IPS-15b (cell line): Measurements from ENCODE around the gene LRRC7.
"Not testable (repeated sequence)": the region's sequence is repeated elsewhere in the genome, so short reads cannot be mapped to it uniquely, and the experiment has no call there.

ENCODE experiments used
- H3K27me3 ChIP-seq: one replicate; pipeline ENCODE4 v1.6.1; 2013; ENCODE audit warnings: low read length; ENCODE audit not compliant: control insufficient read depth, insufficient read depth
- H3K36me3 ChIP-seq: one replicate; pipeline ENCODE4 v1.6.1; 2013; ENCODE audit warnings: low read length; ENCODE audit not compliant: control insufficient read depth, insufficient read depth
- H3K4me1 ChIP-seq: one replicate; pipeline ENCODE4 v1.6.1; 2013; ENCODE audit warnings: mild to moderate bottlenecking, low read length; ENCODE audit not compliant: control insufficient read depth, insufficient read depth
- H3K4me3 ChIP-seq: one replicate; pipeline ENCODE4 v1.5.1; 2013; ENCODE audit warnings: low read depth, low read length
- H3K9ac ChIP-seq: one replicate; pipeline ENCODE4 v1.6.1; 2013; ENCODE audit warnings: low read depth, mild to moderate bottlenecking, low read length
- H3K9me3 ChIP-seq: one replicate; pipeline ENCODE4 v1.6.1; 2013; ENCODE audit warnings: mild to moderate bottlenecking, low read length; ENCODE audit not compliant: control insufficient read depth, insufficient read depth

Gene LRRC7

GRCh38 chr1:69706473-69706872 lies 138.8 kb downstream of the LRRC7 start:
- H3K9ac ChIP-seq, result no peak overlapping the region
- H3K4me1 ChIP-seq, result no peaks in the 10 kb centered on the region
- no peaks in the 10 kb centered on the region for H3K27me3 ChIP-seq
- no peaks in the 10 kb centered on the region for H3K36me3 ChIP-seq
- H3K9me3 ChIP-seq, result no peaks in the 10 kb centered on the region
- no peak overlapping the region for H3K4me3 ChIP-seq

DNA sequence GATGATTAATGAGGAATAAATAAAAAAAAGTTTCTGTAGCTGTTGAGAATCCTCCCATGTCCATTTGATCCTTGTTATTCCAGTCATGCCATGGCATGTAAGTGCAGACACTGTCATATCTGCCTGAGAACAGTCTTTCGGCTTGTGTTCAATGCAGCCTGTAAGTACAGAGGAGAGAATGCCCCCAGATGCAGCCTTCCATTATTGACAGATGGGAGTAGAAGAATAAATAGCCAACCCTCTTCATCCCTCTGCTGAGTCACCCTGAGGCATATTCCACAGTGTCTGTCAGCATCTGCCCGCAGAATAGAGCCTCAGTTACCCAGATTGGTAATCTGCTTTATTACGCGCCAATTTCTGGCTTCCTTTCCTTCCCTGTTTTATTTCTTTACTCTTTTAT lies 139.4 kb downstream of the LRRC7 start:
- H3K9me3 ChIP-seq, result no peaks in the 10 kb centered on the region
- no peaks in the 10 kb centered on the region for H3K27me3 ChIP-seq
- no peaks in the 10 kb centered on the region for H3K4me1 ChIP-seq
- no peaks in the 10 kb centered on the region for H3K36me3 ChIP-seq
- H3K4me3 ChIP-seq, result no peak overlapping the region
- H3K9ac ChIP-seq, result no peak overlapping the region

GRCh38 chr1:69710484-69711189 lies 142.9 kb downstream of the LRRC7 start:
- Histone ChIP-seq H3K27me3 (no peaks in the 10 kb centered on the region), H3K4me1 (no peaks in the 10 kb centered on the region), H3K36me3 (no peaks in the 10 kb centered on the region), H3K9me3 (no peaks in the 10 kb centered on the region), H3K4me3 (no peak overlapping the region), H3K9ac (no peak overlapping the region)

DNA sequence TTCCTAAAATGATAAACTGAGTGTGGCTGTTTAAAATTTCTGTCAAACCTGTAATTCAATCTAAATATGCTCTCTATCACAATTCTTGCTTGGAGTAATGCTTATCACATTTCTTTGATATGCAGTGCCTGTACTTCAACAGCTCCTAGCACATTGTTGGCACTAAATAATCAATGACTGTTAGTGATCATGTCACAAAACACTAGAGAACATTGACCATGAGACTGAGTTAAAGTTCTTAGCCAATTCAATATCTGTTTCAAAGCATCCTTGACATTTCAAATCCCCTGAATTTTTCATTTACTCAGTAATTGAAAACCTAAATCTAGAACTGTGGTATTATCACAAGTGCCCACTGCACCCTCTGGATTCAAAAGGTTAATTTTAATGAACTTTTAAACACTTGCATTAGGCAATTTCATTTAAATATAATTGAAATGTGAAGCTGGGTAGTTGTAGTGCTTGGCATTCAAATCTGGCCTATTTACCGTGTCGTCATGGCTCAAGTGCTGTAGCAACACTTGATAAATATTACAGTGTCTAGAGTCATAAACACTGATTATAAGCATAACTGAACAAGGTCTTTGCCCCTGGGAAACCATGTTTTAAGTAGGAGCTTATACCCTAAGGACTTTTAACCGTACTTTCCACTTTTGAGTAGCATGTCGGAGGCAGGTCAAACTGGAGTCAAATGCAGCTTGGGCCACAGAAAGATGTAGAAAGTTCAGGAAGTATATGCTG lies 143.6 kb downstream of the LRRC7 start:
- Histone ChIP-seq H3K36me3 (no peaks in the 10 kb centered on the region), H3K27me3 (no peaks in the 10 kb centered on the region), H3K9me3 (no peaks in the 10 kb centered on the region), H3K9ac (no peak overlapping the region), H3K4me3 (no peak overlapping the region), H3K4me1 (no peaks in the 10 kb centered on the region)

- H3K9me3 ChIP-seq, H3K4me1 ChIP-seq, H3K9ac ChIP-seq, H3K36me3 ChIP-seq, H3K27me3 ChIP-seq, H3K4me3 ChIP-seq: not testable (repeated sequence)
Observed at GRCh38 chr1:69717834-69718233, 150.1 kb downstream of the LRRC7 start.

- Histone ChIP-seq H3K4me1 (no peaks in the 10 kb centered on the region), H3K9ac (no peak overlapping the region), H3K27me3 (no peaks in the 10 kb centered on the region), H3K4me3 (no peak overlapping the region), H3K9me3 (no peaks in the 10 kb centered on the region), H3K36me3 (no peaks in the 10 kb centered on the region)
Observed at GRCh38 chr1:69728206-69728605, 160.5 kb downstream of the LRRC7 start.

DNA sequence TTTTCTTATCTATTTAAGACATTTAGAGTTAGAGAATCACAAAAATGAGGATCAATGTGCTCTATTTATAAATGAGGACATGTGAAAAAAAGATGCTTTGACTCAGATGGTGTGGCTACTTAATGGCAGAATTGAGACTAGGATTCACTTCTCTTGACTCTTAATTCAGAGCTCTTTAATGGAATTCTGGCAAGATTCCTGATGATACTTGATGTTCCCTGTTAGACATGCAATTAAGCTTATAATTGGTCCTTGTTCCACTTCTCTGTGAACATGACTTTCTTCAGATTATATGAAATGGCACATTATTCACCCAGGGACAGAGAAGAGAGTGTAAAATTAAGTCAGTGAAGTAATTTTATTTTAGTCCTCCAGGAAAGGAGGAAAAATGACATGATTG lies 165.3 kb downstream of the LRRC7 start:
- Histone ChIP-seq H3K36me3 (no peaks in the 10 kb centered on the region), H3K4me3 (no peak overlapping the region), H3K9ac (no peak overlapping the region), H3K9me3 (no peaks in the 10 kb centered on the region), H3K27me3 (no peaks in the 10 kb centered on the region), H3K4me1 (no peaks in the 10 kb centered on the region)

GRCh38 chr1:69737527-69738185 lies 169.9 kb downstream of the LRRC7 start:
- Histone ChIP-seq H3K9me3 (no peaks in the 10 kb centered on the region), H3K9ac (no peak overlapping the region), H3K4me1 (no peaks in the 10 kb centered on the region), H3K36me3 (no peaks in the 10 kb centered on the region), H3K4me3 (no peak overlapping the region), H3K27me3 (no peaks in the 10 kb centered on the region)

GRCh38 chr1:69738458-69739250 lies 170.9 kb downstream of the LRRC7 start:
- no peaks in the 10 kb centered on the region for H3K36me3 ChIP-seq
- H3K4me3 ChIP-seq, result no peak overlapping the region
- no peak overlapping the region for H3K9ac ChIP-seq
- H3K9me3 ChIP-seq, result no peaks in the 10 kb centered on the region
- no peaks in the 10 kb centered on the region for H3K4me1 ChIP-seq
- H3K27me3 ChIP-seq, result no peaks in the 10 kb centered on the region

- Histone ChIP-seq H3K27me3 (no peaks in the 10 kb centered on the region), H3K9ac (no peak overlapping the region), H3K4me3 (no peak overlapping the region), H3K9me3 (no peaks in the 10 kb centered on the region), H3K4me1 (no peaks in the 10 kb centered on the region), H3K36me3 (no peaks in the 10 kb centered on the region)
Observed at GRCh38 chr1:69739251-69739605, 171.5 kb downstream of the LRRC7 start.

DNA sequence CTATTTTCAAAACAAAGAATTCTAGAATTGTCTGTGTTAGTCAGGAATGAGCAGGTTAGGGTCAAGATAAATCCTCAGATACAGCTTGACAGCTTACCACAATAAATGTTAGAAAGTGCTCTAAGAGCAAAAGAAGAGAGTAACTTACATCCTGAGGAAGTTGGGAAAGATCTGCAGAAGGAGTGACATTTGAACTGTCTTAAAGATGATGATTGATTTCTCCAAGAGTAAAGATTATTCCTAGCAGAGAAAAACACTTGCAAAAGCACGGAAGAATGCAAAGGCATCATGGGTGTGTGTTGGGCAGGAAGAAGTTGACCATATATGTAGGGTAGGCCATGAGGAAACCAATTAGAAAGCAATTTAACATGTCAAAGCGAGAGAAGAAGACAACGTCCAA lies 175.4 kb downstream of the LRRC7 start:
- no peaks in the 10 kb centered on the region for H3K9me3 ChIP-seq

More for the DNA sequence above, 175.4 kb downstream of the LRRC7 start:
- Histone ChIP-seq H3K27me3 (no peaks in the 10 kb centered on the region), H3K4me3 (no peak overlapping the region), H3K36me3 (no peaks in the 10 kb centered on the region), H3K9ac (no peak overlapping the region), H3K4me1 (no peaks in the 10 kb centered on the region)
